ENCODE results near the gene CSRP1.

Gene CSRP1

GRCh38 chr1:201455098-201455497 lies 51.8 kb downstream of the CSRP1 start:
- DNase-seq (ENCODE audit: low read depth in 2 of 2) = no peak

DNA sequence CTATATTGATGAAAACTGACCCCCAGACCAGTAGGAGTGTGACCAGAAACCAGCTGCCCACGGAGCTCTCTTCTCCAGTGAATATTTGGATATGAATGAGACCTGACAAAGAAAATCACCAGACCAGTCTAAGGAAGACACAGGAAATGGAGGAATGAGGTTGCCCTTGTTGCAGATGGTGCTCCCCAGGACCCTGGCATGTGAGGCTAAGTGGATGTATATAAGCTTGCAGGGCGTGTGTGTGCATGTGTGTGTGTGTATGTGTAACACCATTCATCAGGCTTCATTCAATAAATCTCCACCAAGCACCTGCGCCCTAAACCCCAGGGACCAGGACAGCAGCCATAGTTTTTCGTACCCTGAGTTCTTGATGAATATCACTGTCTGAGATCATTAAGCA lies 52.3 kb downstream of the CSRP1 start:
- no peak for DNase-seq (ENCODE audit: low read depth in 2 of 2)

DNA sequence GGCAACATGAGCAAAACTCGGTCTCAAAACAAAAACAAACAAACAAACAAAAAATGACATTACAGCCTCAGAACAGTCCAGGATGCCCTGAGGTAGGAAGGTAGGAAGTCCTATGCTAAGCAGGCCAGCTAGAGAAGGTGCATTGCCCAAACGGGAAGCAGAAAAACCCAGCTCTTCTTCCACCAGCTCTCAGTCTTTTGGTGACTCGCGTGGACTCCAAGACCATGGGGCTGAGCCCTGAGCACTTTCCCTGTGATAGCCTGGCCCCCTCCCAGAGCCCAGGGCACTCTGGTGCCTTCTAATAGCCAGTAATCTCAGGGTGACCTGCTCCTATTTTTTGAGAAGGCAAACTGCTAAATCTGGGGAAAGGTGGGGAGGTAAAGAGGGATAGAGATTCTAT lies 54.1 kb downstream of the CSRP1 start:
- DNase-seq (ENCODE audit: low read depth in 2 of 2) = no peak

GRCh38 chr1:201450721-201451291 lies 56.1 kb downstream of the CSRP1 start:
- no peak for DNase-seq (ENCODE audit: low read depth in 2 of 2)

DNA sequence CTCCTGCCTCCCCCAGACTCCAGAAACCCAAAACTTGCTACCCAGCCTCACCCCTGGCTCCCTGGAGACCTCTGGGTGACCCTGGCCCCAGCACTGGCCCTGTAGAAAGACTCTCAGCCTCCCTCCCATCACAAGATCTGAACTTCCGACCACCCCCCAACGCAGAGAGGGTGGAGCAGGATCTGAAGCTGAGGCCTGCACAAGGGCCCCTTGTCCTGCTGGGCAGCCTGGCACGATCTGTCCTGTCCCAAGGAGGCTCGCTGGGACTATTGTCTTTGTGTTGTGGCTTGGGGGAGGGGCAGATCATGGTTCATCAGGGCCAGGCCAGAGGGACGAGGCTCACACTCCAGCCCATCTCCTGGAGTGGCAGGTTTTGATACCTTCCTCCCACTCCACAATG lies 57.9 kb downstream of the CSRP1 start:
- DNase-seq (ENCODE audit: low read depth in 2 of 2) = no peak

- DNase-seq (ENCODE audit: low read depth in 2 of 2) = peak; percentile 50 to 58
Measured at GRCh38 chr1:201447903-201448871, 58.7 kb downstream of the CSRP1 start.

DNA sequence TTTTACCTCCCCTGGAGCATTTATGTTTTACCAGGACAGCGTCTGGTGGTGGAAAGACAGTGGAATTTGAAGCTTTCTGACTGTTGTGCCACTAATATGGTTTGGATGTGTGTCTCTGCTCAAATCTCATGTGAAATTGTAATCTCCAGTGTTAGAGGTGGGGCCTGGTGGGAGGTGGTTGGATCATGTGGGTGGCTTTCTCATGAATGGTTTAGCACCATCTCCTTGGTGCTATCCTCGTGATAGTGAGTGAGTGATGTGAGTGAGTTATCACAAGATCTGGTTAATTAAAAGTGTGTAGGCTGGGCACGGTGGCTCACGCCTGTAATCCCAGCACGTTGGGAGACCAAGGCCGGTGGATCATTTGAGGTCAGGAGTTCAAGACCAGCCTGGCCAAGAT lies 61.6 kb downstream of the CSRP1 start:
- no peak for DNase-seq (ENCODE audit: low read depth in 2 of 2)

- no peak for DNase-seq (ENCODE audit: low read depth in 2 of 2)
Measured at GRCh38 chr1:201444792-201445191, 62.1 kb downstream of the CSRP1 start.

GRCh38 chr1:201443747-201444146 lies 63.2 kb downstream of the CSRP1 start:
- DNase-seq (ENCODE audit: low read depth in 2 of 2) = no peak

- DNase-seq (ENCODE audit: low read depth in 2 of 2) = no peak
Measured at GRCh38 chr1:201436969-201437368, 70.0 kb downstream of the CSRP1 start.

- DNase-seq (ENCODE audit: low read depth in 2 of 2) = no peak
Measured at GRCh38 chr1:201436393-201436792, 70.5 kb downstream of the CSRP1 start.

- no peak for DNase-seq (ENCODE audit: low read depth in 2 of 2)
Measured at GRCh38 chr1:201434266-201434665, 72.7 kb downstream of the CSRP1 start.

GRCh38 chr1:201433609-201434008 lies 73.3 kb downstream of the CSRP1 start:
- no peak for DNase-seq (ENCODE audit: low read depth in 2 of 2)
